Fibroblast of peridontal ligament (primary cell): ENCODE measurements around the gene XYLT1.
A peak's percentile ranks its signal among the peaks of the same experiment; 100 is the strongest.
"Not testable (repeated sequence)": the region's sequence is repeated elsewhere in the genome, so short reads cannot be mapped to it uniquely, and the experiment has no call there.

Source experiments
- DNase-seq: peaks from one replicate; pipeline ENCODE4 v3.0.0-alpha.2; 2010; ENCODE audit errors: extremely low read depth

The XYLT1 gene, protein sequence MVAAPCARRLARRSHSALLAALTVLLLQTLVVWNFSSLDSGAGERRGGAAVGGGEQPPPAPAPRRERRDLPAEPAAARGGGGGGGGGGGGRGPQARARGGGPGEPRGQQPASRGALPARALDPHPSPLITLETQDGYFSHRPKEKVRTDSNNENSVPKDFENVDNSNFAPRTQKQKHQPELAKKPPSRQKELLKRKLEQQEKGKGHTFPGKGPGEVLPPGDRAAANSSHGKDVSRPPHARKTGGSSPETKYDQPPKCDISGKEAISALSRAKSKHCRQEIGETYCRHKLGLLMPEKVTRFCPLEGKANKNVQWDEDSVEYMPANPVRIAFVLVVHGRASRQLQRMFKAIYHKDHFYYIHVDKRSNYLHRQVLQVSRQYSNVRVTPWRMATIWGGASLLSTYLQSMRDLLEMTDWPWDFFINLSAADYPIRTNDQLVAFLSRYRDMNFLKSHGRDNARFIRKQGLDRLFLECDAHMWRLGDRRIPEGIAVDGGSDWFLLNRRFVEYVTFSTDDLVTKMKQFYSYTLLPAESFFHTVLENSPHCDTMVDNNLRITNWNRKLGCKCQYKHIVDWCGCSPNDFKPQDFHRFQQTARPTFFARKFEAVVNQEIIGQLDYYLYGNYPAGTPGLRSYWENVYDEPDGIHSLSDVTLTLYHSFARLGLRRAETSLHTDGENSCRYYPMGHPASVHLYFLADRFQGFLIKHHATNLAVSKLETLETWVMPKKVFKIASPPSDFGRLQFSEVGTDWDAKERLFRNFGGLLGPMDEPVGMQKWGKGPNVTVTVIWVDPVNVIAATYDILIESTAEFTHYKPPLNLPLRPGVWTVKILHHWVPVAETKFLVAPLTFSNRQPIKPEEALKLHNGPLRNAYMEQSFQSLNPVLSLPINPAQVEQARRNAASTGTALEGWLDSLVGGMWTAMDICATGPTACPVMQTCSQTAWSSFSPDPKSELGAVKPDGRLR

DNA sequence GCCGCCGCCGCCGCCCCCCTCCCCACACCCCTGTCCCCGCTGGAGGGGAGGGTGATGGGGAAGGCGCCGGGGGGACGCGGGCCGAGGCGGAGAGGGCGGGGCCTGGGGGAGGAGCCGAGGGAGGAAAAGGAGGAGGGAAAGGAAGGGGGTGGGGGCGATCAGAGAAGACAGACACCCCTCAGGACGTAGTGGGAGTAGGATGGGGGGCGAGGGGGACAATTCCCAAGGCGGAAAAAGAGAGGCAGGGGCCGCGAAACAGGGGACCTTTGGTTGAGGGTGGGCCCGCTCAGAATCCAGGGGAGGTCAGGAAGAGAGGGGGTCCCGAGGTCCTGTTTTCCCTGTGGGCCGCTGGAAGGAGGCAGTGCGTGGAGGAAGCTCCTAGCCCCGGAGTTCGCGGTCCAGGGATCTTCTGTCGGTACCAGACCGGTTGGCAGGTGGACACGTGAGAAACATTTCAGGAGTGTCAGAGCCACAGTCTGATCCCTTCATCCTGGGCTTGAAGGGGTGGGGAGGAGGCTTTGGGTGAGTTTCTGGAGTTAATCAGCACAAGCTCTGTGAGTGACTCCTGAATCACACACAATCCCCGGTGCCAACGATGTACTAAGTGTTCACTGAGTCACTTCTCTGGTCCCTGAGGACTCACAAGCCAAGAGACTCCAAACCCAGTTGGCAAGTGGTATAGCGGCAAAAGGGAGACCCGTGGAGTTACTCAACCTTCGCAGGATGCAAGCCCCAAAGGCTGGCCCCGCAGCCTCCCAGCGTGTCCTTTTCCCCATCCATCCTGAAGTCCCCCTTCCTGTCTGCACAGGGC lies at the start of gene XYLT1:
TSS of gene XYLT1 (minus strand) at position 53 of the 811 bp plus-strand sequence. CDS start 164 bp downstream, outside the sequence.
- peak; percentile 99 for DNase-seq

DNA sequence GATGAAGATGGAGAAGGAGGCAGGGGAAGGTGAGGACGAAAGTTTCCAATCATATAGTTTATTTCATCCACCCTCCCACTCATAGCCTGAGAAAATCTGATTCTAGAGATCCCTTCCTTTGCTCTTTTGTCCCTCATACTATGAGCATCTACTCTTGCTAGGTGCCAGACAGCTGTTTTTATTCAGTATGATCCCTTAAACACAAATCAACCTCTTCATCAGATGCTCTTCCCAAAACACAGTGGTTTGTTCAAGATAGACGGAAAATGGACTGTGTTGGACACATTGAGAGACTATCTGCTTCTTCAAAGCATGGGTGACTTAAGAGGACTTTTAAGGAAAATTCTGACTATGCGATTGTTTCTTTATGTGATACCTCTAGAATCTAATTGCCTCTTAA lies 49.4 kb upstream of the XYLT1 start:
- DNase-seq = peak; percentile 36

DNA sequence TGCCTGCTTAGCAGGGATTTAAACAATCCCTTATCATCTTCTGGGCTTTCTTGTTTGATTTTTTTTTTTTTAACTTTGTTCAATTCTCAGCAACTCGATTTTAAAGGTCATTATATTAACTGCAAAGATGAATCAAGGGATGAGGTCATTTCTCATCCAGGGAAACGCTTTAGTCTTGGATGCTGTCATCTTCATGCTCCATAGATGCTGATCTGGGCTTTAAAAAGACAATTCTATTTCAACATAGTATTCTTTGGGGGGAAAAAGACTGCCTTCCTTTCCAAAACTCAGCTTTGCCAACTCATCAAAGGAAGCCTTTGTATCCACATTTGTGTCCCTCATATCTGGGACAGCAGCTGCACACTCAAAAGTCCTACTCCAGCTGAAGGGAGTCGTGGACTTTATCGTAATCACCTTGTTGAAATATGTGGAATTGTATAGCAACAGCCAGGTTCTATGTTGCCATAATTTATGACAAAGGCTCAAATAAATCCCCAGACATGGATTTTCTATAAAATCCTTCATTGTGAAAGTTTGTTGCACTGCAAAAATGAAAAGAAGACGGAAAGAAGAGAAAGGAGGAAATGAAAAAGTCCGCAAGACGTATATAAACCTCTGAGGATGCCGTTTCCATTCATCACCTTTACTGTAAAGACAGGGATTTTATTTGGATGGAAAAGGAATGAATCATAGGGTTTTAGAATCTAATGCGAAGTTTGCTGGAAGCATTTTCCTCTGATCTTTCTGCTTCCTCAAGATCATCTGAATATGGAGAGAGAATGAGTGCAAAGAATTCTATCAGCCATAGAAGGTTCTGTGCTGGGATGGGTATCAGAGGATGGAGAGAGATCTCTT lies 48.6 kb upstream of the XYLT1 start:
- peak; percentile 90 for DNase-seq

DNA sequence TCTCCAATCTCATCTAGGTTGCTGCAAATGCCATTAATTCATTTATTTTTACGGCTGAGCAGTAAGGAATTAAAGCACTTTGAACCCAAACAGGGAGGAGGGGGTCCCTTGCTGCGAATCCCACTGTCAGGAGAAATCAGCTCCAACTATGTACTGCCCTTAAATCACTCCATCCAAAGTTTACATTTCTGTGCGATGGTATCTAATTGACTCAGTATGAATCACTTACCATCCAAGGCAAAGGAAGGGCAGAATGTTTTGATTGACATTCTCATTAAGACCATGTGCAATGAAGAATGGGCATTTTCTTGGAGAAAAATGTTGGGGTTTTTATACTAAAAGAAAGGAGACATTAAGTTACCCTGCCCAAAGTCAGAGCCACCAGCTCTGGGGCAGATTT lies 47.7 kb upstream of the XYLT1 start:
- peak; percentile 86 for DNase-seq

DNA sequence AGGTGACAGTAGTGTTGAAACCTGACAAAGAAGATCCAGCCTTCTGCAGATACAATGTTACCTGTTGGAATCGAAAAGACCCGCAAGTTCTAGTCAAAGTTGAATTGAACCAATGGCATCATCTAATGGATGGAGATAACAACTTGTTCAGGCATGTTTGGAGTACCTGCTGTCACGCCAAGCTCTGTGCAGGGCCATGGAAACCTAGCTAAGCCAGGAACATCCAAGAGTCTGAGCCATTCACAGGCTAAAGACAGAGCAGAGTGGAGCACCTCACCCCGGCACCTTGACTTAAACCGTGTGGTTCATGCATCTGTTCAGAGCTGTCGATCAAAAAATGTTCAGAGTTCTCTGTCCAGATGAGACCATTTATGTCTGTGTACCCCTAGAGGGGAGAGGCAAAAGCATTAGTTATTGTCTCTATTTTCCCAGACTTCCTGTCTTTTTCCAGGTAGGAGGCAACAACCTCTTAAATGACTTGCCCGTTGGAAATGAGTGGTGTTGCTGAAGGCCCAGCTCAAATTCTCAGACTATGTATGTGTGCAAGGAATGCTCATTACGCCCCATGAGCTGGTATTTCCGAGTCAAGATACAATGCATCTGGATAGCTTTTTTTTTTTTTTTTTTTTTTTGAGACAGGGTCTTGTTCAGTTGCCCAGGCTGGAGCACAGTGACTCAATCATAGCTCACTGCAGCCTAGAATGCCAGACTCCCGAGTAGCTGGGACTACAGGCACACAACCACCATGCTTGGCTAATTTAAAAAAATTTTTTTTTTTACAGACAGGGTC lies 44.9 kb upstream of the XYLT1 start:
- peak; percentile 65 for DNase-seq

DNA sequence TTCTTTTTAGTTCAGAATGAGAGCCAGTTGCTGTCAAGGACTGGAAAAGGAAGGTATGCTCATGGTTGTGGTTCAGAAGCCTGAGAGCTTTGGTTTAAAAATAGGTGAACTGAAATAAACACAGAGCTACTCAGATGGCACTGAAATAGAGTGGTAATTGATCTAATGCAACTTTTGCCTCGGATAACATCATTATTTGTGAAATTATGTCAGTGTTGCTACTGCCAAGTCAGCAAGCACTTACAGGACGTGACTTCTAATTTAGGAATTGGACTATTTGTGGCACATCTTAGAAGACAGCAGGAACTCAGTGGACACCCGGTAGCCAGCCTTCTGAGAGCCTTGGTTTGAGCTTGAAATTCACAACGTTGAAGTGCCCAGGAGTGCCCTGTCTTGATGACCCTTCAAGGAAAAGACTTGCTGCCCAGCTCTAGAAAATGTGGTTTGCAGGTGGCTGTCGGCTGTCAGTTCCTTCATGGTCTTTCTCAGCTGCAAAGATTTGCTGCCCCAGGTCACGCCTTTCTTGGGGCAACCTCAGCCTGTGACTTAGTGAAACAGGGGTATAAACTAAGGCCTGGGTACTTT lies 42.0 kb upstream of the XYLT1 start:
- peak; percentile 68 for DNase-seq

DNA sequence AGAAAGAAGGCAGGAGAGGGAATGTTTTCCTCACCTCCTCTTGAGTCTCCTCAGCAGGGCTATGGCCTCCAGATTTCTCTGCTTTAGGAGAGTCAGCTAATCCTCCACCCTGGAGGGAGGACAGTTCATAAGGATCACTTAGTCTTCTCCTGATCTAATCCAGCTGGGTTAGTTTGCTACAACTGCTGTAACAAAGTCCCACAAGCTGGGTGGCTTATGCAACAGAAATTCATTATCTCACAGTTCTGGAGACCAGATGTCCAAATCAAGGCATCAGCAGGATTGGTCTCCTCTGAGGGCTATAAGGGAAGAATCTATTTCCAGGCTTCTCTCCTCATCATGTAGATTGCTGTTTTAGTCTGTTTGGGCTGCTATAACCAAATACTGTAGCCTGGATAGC lies 40.6 kb upstream of the XYLT1 start:
- peak; percentile 98 for DNase-seq

DNA sequence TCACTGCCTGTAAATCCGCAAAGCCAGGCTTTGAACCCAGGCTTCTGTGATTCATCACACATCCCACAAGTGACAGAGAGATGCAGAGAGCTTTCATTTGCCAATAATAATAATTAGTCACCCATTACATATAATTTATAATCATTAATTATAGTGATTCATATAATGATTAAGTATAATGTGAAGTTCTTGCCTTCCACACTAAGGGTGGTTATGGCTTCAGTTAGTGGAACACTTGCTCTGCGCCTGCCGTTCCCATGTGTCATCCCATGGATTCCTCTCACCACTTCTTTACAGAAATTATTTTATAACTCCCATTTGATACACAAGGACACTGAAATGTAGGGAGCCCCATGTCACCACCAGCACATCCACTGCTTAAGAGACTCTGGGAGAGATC lies 39.8 kb upstream of the XYLT1 start:
- no peak for DNase-seq

DNA sequence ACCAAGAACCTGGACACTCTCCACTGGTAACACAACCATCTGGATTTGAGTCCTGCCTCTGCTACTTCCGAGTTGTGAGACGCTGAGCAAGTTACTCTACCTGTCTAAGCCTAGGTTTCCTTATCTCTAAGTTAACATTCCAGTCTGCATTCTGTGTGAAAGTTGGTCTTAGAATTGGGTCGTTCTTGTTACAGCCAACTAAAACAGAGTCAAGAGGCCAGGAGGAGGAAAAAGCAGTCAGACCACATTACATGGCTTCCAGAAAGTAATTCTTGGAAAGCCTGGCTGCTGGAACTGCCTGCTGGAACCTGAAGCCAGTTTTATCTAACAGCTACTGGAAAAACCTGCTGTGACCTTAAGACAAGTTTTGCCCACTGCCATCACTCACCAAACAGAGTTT lies 38.4 kb upstream of the XYLT1 start:
- peak; percentile 10 for DNase-seq

DNA sequence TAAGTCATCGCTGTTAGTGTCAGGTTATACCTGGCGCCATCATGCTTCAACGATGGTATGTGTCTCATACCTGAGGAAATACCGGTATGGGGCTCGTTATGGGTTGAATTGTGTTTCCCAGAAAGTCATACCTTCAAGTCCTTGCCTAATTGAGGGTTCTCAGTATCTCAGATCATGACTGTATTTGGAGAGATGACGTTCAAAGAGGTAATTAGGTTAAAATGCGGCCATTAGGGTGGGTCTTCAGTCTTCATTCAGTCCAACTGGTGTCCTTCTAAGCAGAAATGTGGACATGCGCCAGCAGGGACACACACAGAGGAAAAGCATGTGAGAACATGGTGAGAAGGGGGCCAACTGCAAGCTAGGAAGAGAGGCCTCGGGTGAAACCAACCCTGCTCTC lies 37.5 kb upstream of the XYLT1 start:
- DNase-seq = no peak

DNA sequence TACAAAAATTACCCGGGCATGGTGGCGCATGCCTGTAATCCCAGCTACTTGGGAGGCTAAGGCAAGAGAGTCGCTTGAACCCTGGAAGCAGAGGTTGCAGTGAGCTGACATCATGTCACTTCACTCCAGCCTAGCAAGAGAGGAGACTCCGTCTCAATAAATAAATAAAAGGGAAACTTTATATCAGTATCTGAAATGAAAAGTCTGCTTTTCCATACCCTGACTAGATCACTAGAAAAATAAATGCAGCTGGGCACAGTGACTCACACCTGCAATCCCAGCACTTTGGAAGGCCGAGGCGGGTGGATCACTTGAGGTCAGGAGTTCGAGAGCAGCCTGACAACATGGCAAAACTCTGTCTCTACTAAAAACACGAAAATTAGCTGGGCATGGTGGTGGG lies 36.8 kb upstream of the XYLT1 start:
- DNase-seq = peak; percentile 39

DNA sequence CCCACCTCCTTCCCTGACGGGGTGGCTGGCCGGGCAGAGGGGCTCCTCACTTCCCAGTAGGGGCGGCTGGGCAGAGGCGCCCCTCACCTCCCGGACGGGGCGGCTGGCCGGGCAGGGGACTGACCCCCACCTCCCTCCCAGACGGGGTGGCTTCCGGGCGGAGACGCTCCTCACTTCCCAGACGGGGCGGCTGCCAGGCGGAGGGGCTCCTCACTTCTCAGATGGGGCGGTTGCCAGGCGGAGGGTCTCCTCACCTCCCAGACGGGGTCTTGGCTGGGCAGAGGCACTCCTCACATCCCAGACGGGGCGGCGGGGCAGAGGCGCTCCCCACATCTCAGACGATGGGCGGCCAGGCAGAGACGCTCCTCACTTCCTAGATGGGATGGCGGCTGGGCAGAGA lies 35.1 kb upstream of the XYLT1 start:
- DNase-seq = not testable (repeated sequence)

DNA sequence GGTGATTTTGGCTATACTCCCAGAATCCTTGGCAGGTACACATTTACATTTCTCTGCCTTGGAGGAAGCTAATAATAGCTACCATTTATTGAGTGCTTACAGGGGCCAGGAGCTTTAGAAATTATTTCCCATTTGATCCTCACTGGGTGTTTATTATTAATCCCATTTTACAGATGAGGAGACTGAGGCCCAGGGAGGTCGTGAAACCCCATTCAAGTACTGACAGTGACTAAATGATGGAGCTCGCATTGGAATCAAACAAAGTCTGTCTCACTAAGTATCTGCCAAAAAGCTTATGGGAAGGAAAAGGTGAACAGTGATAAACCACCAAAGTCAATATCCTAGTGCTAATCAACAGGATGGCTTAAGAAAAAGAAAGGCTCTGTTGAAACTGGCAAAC lies 33.3 kb upstream of the XYLT1 start:
- no peak for DNase-seq

DNA sequence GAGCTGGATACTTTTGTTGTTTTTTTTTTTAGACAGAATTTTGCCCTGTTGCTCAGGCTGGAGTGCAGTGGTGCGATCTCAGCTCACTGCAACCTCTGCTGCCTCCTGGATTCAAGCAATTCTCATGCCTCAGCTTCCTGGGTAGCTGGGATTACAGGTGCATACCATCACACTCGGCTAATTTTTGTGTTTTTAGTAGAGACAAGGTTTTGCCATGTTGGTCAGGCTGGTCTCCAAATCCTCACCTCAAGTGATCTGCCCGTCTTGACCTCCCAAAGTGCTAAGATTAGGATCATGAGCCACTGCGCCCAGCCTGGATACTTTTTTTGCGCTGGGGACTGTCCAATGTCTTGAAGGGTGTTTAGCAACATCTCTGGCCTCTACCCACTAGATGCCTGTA lies 32.6 kb upstream of the XYLT1 start:
- DNase-seq = no peak

DNA sequence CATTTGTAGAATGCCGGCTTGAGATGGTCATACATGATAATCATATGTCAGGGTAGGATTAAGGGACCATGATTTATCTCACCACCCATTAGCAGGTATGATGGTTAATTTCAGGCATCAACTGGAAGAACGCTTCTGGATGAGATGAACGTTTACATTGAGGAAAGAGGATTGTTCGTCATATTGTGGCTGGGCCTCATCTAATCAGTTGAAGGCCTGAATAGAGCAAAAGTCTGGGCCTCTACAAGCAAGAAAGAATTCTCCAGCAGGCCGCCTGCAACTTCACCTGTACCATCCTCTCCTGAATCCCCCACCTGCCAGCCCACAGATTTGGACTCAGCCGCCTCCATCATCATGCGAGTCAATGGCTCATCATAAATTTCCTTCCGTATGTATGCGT lies 30.6 kb upstream of the XYLT1 start:
- no peak for DNase-seq

DNA sequence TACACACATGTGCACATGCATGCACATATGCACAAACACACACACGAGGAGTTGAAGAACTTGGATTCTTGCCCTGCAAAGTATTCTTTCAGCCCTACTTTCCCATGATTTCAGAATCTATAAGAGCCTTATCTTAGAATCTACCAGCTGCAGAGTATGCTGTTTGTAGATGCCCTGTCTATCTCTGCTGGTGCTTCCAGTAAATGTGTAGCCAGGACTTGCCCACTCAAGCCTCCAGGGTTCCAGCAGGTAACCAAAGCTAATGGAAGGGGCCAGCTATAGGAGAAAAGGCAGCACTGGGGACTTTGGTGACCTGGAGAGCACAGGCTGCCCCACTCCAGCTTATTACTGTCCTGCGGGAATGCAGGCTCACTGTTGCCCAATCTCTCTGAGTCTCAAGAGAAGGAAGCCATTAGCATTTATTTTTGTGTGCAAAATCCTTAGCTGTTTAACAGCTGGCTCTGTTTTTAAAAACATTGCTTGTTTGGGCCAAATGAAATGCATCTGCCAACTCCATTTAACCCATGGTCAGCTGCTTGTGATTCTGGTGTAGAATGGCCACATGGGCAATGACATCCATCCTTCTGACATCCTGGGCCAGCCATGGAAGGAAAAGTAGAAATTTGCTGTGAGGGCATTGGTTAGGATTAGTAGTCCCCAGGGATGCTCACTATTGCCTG lies 28.6 kb upstream of the XYLT1 start:
- peak; percentile 58 for DNase-seq

DNA sequence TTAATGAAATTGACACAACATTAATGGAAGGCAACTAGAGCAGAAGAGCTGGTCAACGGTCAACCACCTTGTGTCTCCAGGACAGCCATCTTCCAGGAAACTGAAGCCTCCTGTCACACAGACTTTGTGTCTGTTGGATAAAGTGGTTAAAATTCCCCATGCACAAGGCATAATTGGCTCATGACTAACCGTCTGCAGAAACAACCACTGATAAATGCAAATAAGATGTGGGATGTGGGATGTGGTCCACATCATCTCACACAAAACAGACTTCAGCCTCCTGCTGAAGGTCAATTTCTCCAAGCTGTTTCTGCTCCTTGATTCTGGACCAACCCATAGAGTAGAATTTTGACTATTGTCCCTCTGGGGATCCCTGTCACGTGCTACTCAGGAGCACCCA lies 26.9 kb upstream of the XYLT1 start:
- DNase-seq = peak; percentile 61

DNA sequence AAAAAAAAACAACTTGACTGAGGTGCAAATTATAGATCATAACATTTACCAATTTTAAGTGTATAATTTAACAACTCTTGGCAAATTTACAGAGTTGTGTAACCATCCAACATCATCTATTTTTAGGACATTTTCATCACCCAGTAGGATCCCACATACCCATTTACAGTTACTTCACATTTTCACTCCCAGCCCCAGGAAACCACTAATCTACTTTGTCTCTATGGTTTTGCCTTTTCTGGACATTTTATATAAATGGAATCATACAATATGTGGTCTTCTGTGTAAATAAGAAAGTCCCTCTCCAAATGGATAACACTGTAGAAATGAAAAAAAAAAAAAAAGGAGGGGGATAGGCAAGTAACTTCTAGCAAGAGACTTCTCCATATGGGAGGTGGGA lies 26.1 kb upstream of the XYLT1 start:
- no peak for DNase-seq

DNA sequence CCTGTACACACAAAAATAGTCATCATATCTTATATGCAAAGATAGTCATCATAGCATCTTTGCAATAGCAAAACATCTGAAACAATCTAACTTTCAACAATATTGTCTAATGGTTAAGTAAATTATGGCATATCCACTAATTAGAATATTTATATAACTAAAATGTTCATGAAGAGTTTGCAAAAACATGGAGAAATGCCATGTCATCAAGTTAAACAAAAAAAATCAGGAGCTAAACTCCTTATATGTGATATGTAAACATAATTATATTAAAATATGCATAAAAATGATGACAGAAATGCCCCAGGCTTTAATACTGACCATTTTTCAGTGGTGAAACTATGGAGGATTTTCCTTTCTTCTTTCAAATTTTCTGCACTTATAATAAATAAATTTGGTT lies 22.3 kb upstream of the XYLT1 start:
- DNase-seq = no peak
